NCI-H187 (cell line): ENCODE data around the gene PPP1R27.

Experiments used
- DNase-seq, 2 experiments: peaks; one replicate each; lab custom pipeline; 2025; lab: John Stamatoyannopoulos, UW

Gene PPP1R27

DNA sequence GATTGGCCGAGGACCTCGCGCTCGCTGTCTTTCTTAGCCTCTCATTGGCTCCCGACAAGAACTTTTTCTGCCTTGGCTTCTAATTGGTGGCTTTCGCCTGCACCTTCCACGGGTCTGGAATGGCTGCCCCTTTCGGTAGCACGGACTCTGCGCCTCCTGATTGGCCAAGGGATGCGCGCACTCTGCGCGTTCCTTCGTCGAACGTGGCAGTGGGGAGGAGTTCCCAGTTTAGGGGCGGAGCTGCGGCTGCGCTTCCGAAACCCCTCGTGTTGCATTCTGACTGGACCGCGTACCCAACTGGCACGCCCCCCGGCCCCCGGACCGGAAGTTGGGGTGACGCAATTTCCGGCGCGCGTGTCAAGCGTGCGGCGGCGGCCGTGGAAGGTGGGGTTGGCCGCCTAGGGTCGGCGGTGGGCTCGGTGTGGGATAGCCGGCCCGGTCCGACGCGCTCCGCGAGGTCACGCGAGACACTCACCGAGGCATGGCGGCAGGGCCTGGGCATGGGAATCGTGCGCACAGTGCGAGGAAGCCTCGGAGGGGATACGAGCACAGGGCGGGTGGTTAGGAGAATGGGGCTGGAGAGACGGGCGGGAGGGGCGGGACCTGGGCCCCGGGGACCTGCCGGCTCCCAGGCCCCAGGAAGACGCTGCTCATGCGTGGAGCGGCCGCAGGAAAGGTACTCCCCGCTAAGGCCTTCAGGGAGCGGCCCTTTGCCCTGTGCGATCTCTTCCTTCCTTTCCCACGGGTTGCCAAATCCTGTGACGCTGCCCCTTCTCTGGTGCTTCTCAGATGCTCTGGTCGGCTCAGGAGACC lies 26.1 kb upstream of the PPP1R27 start:
- DNase-seq, result peak; percentile 97 to 100

DNA sequence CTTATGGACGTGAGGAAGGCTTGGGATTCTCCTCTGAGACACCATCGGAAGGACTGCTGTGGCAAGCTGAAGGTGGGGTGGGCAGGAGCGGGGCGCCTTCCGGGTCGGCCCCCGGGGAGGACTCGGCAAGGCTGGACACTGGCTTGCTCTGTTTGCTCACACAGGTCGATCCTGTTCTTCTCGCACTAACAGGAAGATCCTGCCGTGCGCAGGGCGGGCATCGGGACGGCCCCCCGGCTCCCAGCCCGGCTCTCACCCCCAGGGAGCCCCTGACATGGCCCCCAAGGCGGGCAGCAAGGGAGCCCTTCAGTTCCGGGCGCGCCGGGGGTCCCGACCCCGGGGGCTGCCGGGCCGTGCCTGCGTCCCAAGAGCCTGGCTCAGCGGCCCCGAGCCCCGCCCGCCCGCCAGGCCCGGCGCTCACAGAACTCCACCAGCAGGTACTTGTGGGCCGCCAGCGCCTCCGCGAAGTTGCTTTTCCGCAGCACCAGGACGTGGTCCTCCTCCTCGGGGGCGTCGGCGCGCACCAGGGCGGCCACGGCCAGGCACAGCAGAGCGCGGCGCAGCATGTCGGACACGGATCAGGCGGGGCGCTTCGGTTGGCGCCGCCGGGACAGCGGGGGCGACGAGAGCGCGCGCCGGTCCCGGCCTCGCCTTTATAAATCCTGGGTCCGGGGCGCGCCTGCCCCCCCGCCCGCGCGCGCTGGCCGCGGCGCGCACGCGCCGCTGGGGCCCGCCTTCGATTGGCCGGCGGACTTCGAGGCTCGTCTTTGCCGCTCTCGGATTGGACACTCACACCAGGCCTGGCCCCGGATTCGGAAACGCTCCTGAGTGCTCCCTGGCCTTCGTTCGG lies 25.3 kb upstream of the PPP1R27 start, which contains the start of gene P4HB:
Gene P4HB, minus strand, starts transcription at position 630 of the 850 bp plus-strand sequence. Its CDS starts 64 bp downstream, at position 566.
- DNase-seq, result no peak

DNA sequence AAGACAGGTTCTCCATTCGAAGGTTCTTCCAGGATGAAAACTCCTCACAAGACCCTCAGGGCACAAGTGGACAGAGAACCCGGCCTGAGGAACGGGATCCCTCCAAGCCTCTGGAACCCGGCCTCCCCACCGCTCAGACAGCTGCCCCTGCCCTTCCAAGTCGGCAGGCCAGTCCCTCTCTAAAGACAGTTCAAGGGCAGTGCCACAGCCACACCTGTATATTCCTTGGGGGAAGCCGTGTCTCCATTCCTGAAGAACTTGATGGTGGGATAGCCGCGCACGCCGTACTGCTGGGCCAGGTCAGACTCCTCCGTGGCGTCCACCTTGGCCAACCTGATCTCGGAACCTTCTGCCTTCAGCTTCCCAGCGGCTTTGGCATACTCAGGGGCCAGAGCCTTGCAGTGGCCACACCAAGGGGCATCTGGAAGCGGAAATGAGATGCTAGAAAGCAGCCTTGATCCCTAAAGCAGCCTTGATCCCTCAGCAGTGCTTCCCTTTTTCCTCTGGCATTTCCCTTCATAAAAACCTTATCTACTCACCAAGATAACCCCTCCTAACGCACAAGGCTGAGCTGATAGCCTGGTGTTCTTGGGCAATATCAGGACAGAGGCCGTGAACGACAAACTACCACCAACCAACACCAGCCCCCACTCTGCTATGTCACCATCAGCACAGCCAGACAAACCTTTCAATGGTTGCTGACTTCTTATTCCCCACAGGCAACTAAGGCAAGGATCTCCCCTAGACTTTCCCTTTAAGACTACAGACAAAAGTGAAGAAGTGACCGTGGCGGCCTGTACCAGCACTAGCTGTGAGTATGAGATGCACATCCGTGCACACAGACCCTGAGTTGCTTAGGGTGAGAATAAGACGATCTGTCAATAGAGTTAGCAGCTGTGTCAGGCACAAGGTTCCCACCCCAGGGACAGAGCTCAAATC lies 24.4 kb upstream of the PPP1R27 start:
- no peak for DNase-seq

DNA sequence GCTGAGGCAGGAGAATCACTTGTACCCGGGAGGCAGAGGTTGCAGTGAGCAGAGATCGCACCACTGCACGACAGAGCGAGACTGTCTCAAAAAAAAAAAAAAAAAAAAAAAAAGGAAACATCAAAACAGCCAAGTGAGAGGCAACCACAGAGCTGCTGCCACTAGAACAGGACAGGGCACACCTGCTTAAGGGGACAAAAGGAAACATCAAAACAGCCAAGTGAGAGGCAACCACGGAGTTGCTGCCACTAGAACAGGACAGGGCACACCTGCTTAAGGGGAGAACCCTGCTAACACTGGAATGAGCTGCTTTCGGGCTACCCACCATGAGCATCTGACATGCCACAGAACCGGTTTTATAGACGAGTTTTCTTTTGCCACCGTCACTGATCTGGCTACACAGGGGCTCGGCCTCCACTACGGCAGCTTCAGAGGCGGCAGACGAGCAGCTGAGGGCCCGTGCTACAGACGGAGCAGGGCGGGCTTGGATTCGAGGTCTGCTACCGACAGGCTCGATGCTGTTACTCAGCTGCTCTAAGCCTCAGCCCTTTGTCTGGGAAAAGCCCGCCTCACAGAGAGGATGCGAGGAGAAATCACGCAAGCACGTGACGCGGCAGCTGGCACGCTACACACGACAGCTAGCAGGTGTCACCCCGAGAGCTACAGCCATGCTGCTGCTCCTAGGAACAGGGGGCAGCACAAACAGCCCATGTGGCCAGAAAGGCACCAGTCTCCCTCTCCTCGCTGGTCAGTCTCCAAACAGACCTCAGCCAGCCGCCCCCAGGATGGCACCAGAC lies 23.5 kb upstream of the PPP1R27 start:
- no peak for DNase-seq

- DNase-seq, result no peak
Measured at GRCh38 chr17:81854974-81855774, 20.3 kb upstream of the PPP1R27 start.

GRCh38 chr17:81852237-81852636 lies 17.4 kb upstream of the PPP1R27 start:
- DNase-seq, result no peak

GRCh38 chr17:81851423-81851822 lies 16.6 kb upstream of the PPP1R27 start:
- no peak for DNase-seq

GRCh38 chr17:81849457-81849856 lies 14.6 kb upstream of the PPP1R27 start:
- DNase-seq, result no peak

GRCh38 chr17:81846743-81847689 lies 12.2 kb upstream of the PPP1R27 start:
- DNase-seq, result no peak

DNA sequence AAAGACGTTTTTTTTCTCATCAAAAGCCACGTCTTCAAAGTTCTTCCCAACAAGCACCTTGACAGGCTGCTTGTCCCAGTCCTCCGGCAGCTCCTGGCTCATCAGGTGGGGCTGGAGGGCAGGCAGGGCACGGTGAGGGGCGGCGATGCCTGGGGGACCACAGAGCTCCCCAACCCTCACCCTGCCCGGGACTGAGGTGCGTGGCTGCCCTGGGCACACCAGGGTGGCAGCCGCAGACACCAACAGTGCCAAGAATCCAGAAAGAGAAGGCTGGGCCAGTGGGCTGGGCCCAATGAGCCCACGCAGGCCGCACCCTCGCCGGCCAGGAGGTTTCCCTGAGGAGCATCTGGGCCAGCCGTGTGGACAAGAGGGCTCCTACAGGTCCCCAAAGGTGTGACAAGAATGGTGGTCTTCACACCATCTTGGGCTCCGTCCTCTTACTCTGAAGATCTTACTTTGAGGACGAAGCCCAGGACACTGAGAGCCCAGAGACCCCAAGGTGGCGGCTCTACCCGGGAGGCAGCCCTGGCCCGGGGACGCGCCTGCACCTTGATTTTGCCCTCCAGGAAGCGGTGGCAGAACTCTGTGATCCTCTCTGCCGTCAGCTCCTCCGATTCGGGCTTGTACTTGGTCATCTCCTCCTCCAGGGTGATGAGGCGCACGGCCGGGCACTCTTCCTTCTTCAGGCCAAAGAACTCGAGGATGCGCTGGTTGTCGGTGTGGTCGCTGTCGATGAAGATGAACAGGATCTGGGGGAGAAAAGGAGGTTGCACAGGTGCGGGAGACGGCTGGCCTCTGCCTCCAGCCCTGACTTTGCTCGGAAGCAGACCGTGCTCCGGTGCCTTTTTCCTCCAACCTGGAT lies 11.3 kb upstream of the PPP1R27 start:
- no peak for DNase-seq

DNA sequence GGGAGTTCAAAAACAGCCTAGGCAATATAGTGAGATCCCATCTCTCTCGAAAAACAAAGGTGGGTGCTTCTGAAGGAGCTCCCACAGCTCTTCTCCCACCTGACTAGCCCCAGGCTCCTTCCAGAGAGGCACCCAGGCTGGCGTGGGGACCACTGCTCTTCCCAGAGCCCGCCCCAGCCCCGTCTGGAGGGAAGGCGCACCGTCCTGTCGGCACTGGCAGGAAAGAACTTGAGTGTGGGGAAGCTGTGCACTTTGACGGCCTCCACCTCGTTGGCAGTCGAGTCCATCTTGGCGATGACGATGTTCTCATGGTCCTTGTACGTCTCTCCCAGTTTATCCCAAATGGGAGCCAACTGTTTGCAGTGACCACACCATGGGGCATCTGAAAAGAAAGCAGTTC lies 10.5 kb upstream of the PPP1R27 start:
- no peak for DNase-seq

DNA sequence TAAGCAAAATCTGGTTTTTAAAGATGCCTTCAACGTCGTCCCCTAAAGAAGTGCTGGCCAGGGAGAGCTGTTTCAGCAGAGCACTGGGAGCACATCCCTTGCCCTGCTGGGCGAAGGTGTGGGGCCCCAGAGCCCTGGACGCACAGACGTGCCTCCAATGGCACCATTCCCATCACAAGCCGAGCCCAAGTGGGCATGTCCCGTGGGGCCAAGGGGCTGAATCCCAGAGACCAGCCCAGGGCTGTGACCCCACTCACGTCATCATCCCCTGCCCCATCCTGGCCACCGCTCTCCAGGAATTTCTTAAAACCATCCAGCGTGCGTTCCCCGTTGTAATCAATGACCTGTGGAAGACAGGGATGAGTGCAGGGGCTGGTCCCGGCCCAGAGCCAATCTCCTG lies 10.0 kb upstream of the PPP1R27 start:
- DNase-seq, result no peak

- DNase-seq, result no peak
Measured at GRCh38 chr17:81844327-81844851, 9.5 kb upstream of the PPP1R27 start.

DNA sequence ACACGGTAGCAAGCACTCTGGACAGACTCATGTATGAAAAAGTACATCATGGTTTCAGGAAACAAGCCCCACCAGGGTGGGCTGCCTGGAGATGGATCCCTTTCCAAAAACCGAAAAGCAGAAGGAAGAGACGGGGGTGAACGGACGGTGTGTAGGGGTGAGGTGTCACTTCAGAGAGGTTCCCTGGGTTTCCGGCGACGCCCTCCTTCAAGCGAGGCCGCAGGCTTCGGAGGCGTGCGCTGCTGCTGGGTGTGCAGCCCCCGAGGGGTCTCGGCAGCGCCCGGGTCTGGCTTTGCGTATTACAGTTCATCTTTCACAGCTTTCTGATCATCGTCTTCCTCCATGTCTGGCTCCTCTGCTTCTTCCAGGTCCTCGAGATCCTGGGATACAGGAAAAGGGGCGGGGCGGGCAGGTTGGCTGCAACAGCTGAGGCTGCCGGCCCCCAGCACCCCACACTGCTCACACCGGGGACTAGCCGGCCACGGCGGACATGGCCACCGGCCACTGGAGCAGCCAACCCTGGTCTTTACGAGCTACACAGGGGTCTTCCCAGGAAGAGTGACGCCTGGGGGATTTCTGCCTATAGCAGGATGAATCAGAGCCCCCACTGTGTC lies 9.0 kb upstream of the PPP1R27 start:
- no peak for DNase-seq

DNA sequence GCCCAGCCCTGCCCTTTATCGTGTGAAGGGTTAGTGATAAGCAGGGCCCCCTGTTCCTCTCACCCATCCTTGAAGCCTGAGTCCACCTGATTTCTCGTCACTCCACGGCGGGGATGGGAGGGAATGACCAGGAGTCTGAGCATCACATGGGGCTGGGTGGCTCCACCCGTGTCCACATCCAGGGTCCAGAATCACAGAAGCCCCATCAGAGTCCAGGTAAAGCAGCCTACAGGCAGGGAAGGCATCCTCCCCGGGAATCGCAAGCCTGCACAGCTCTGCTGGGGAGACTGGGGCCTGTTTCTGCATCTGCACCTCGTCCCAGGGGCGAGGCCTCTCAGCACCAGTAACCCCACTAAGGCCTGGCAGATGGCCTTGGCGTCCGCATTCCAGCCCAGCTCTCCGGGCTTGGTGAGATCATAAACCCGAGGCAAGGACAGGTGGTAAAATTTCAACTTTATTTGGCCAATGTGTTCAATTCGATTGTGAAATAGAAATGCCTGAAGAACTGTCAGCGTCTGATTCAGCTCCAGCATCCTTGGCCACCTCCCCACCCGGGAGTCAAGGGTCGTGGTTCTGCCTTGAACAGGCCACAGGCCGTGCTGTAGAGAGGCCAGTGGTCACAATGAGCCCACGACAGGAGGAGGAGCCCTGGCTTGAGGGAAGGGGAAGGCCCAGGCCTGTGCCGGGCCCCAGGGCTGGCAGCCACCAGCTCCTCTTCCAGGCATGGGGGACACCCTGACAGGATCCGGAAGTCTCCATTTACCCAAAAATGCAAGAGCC lies 8.1 kb upstream of the PPP1R27 start:
- DNase-seq, result no peak

GRCh38 chr17:81842378-81842724 lies 7.5 kb upstream of the PPP1R27 start:
- DNase-seq, result no peak

DNA sequence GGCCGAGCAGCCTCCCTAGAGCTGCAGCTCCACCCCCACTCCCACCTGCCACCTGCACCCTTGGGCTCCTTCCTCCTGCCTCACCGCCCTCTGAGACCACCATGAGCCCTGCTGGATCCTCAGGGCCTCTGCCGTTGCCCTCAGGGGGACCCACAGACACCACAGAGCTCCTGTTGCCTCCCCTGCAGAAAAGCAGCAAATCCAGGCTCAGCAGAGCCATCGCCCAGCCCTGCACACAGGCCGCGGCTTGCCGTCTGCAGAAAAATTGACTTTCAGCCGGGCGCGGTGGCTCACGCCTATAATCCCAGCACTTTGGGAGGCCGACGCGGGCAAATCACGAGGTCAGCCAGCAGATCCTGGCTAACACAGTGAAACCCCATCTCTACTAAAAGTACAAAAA lies 7.0 kb upstream of the PPP1R27 start:
- DNase-seq, result no peak
